ENCODE results near the gene OGG1.

Gene OGG1

GRCh38 chr3:9768141-9768775, 18.5 kb downstream of the OGG1 start:
- H4K8ac ChIP-seq (ENCODE audit: low read depth, low read length), result no peak overlapping the region
- no peak overlapping the region for H4K91ac ChIP-seq (ENCODE audit: low read depth, low read length, poor library complexity)
- H3K4me1 ChIP-seq (ENCODE audit: control insufficient read depth in 2 of 2, insufficient read depth in 1 of 2, low read depth in 1 of 2, low read length in 2 of 2), result peaks cover 0 to 13% of the 10 kb centered on the region in 2 donors
- DNase-seq (ENCODE audit: low spot score), result no peak
- no peak overlapping the region for H2AFZ ChIP-seq (ENCODE audit: low read length)
- H3K4ac ChIP-seq (ENCODE audit: low read length), result no peak overlapping the region
- H3K4me2 ChIP-seq (ENCODE audit: insufficient read depth, low read length, poor library complexity, severe bottlenecking), result no peak overlapping the region
- H3K23ac ChIP-seq (ENCODE audit: low read depth, low read length, poor library complexity), result no peak overlapping the region
- no peak overlapping the region for H3K4me3 ChIP-seq (ENCODE audit: low read length in 2 of 2)
- H3K14ac ChIP-seq (ENCODE audit: low read length), result no peak overlapping the region
- H3K36me3 ChIP-seq (replicated peaks in 1 of 2; ENCODE audit: control insufficient read depth in 2 of 2, insufficient read depth in 2 of 2, low read length in 2 of 2), result peaks cover 9 to 24% of the 10 kb centered on the region in 2 donors
- no CpG with 5 or more reads among the region's 6 CpGs for WGBS, 2 donors (ENCODE audit: extremely low coverage in 2 of 2, insufficient read length in 2 of 2, insufficient replicate concordance in 1 of 2)
- peaks cover 4% of the 10 kb centered on the region for H3K79me1 ChIP-seq (ENCODE audit: low read depth, low read length)
- no peak overlapping the region for H2BK12ac ChIP-seq (ENCODE audit: low read length)
- H3K9me3 ChIP-seq (replicated peaks in 1 of 2; ENCODE audit: control insufficient read depth in 2 of 2, insufficient read depth in 1 of 2, low read depth in 1 of 2, low read length in 2 of 2), result peaks cover 0 to 2% of the 10 kb centered on the region in 2 donors
- no peak overlapping the region for H3K9ac ChIP-seq (ENCODE audit: low read depth, low read length, poor library complexity)
- no peak overlapping the region for H2BK15ac ChIP-seq (ENCODE audit: low read length)
- no peak overlapping the region for H3K27ac ChIP-seq (replicated peaks; ENCODE audit: low read length)
- H2BK120ac ChIP-seq (ENCODE audit: low read depth, low read length), result no peak overlapping the region
- no peaks in the 10 kb centered on the region for H3K27me3 ChIP-seq (ENCODE audit: control insufficient read depth in 3 of 3, insufficient read depth in 3 of 3, low read depth in 1 of 3, low read length in 3 of 3)
- H2AK5ac ChIP-seq (ENCODE audit: low read depth, low read length), result no peak overlapping the region
- no peak overlapping the region for H2BK5ac ChIP-seq (ENCODE audit: low read length)
- no peak overlapping the region for H3K18ac ChIP-seq (ENCODE audit: low read length)

- H2AFZ ChIP-seq (ENCODE audit: low read length), result no peak overlapping the region
- H2BK5ac ChIP-seq (ENCODE audit: low read length), result no peak overlapping the region
- no peak overlapping the region for H4K8ac ChIP-seq (ENCODE audit: low read depth, low read length)
- no peak overlapping the region for H3K14ac ChIP-seq (ENCODE audit: low read length)
- H3K27me3 ChIP-seq (ENCODE audit: control insufficient read depth in 3 of 3, insufficient read depth in 3 of 3, low read depth in 1 of 3, low read length in 3 of 3), result no peaks in the 10 kb centered on the region
- no peak overlapping the region for H3K4me2 ChIP-seq (ENCODE audit: insufficient read depth, low read length, poor library complexity, severe bottlenecking)
- peaks cover 0 to 2% of the 10 kb centered on the region in 2 donors for H3K9me3 ChIP-seq (replicated peaks in 1 of 2; ENCODE audit: control insufficient read depth in 2 of 2, insufficient read depth in 1 of 2, low read depth in 1 of 2, low read length in 2 of 2)
- H2BK120ac ChIP-seq (ENCODE audit: low read depth, low read length), result no peak overlapping the region
- peak overlapping the region; percentile 59 for H4K91ac ChIP-seq (ENCODE audit: low read depth, low read length, poor library complexity)
- no peak overlapping the region for H3K18ac ChIP-seq (ENCODE audit: low read length)
- peak overlapping the region; percentile 41 for H3K4ac ChIP-seq (ENCODE audit: low read length)
- DNase-seq (ENCODE audit: low spot score), result no peak
- H3K9ac ChIP-seq (ENCODE audit: low read depth, low read length, poor library complexity), result peak overlapping the region; percentile 74
- H2BK12ac ChIP-seq (ENCODE audit: low read length), result no peak overlapping the region
- H2AK5ac ChIP-seq (ENCODE audit: low read depth, low read length), result peak overlapping the region; percentile 8
- peaks cover 0 to 13% of the 10 kb centered on the region in 2 donors for H3K4me1 ChIP-seq (ENCODE audit: control insufficient read depth in 2 of 2, insufficient read depth in 1 of 2, low read depth in 1 of 2, low read length in 2 of 2)
- 100% methylated on average over 1 of the region's 5 CpGs; no CpG with 5 or more reads in 1 of the 2 donors for WGBS, 2 donors (ENCODE audit: extremely low coverage in 2 of 2, insufficient read length in 2 of 2, insufficient replicate concordance in 1 of 2)
- peak overlapping the region; percentile 81 for H3K23ac ChIP-seq (ENCODE audit: low read depth, low read length, poor library complexity)
- H3K27ac ChIP-seq (replicated peaks; ENCODE audit: low read length), result no peak overlapping the region
- H2BK15ac ChIP-seq (ENCODE audit: low read length), result peak overlapping the region; percentile 84
- peaks cover 4% of the 10 kb centered on the region for H3K79me1 ChIP-seq (ENCODE audit: low read depth, low read length)
- peak overlapping the region; percentile 42 to 82 for H3K4me3 ChIP-seq (ENCODE audit: low read length in 2 of 2)
- peaks cover 9 to 18% of the 10 kb centered on the region in 2 donors for H3K36me3 ChIP-seq (replicated peaks in 1 of 2; ENCODE audit: control insufficient read depth in 2 of 2, insufficient read depth in 2 of 2, low read length in 2 of 2)
These were observed 19.3 kb downstream of the OGG1 start for GRCh38 chr3:9769012-9769411.

DNA sequence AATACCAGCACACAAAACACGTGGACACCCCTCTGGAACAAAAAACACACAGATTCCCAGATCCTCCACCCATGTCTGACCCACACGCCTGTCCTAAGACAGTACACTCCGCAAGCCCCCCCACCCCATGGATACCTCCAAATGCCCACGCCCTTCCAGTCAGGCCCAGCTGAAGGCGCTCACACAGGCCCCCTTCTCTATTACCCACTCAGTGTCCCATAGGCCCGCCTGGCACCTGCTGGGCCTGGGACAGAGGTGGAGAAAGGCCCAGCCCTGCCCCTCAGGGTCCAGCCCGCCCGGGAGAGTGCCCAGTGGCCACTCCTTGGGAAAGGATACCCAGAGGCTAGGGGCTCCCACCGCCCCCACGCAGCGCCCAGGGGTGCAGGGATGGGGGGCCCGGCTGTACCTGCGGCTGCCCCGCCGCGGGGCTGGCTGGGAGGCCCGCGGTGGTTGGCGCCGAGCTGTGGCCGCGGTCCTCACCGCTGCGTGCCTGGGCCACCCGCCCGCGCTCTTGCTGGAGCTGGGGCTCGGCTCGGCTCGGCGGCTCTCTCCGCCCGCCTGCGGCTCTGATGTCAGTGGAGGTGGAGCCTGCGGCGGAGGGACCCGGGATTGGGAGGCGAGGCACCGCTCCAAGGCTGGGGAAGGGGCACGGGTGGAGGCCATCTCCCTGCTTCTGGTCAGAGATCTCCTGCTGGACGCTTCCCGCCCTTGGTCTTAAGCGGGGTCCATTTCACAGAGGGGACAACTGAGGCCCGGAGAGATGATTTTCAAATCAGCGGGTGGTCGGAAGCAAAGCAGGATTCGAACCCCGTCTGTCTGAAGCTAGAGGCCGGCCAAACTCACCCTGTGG, 19.9 kb downstream of the OGG1 start, which contains the start of gene CAMK1:
TSS of gene CAMK1 (minus strand) at position 522 of the 850 bp plus-strand sequence. CDS start 2,198 bp downstream, outside the sequence.
- Histone ChIP-seq H2AK5ac (ENCODE audit: low read depth, low read length) (peak within 1 kb of the TSS; percentile 72), H3K79me1 (ENCODE audit: low read depth, low read length) (peaks cover 4% of the 10 kb centered on the region), H3K4me2 (ENCODE audit: insufficient read depth, low read length, poor library complexity, severe bottlenecking) (peak within 1 kb of the TSS; percentile 82), H2BK5ac (ENCODE audit: low read length) (peak within 1 kb of the TSS; percentile 56), H2BK15ac (ENCODE audit: low read length) (peak within 1 kb of the TSS; percentile 84), H3K27ac (replicated peaks; ENCODE audit: low read length) (no peak within 1 kb of the TSS), H2BK12ac (ENCODE audit: low read length) (no peak within 1 kb of the TSS), H2AFZ (ENCODE audit: low read length) (peak within 1 kb of the TSS; percentile 76), H3K14ac (ENCODE audit: low read length) (peak within 1 kb of the TSS; percentile 27), H3K4me3 (ENCODE audit: low read length in 2 of 2) (peak within 1 kb of the TSS; percentile 42 to 82), H3K9ac (ENCODE audit: low read depth, low read length, poor library complexity) (peak within 1 kb of the TSS; percentile 89), H3K4me1 (ENCODE audit: control insufficient read depth in 2 of 2, insufficient read depth in 1 of 2, low read depth in 1 of 2, low read length in 2 of 2) (peaks cover 0 to 13% of the 10 kb centered on the region in 2 donors), H4K8ac (ENCODE audit: low read depth, low read length) (no peak within 1 kb of the TSS), H3K9me3 (replicated peaks in 1 of 2; ENCODE audit: control insufficient read depth in 2 of 2, insufficient read depth in 1 of 2, low read depth in 1 of 2, low read length in 2 of 2) (peaks cover 0 to 2% of the 10 kb centered on the region in 2 donors), H4K91ac (ENCODE audit: low read depth, low read length, poor library complexity) (peak within 1 kb of the TSS; percentile 59), H2BK120ac (ENCODE audit: low read depth, low read length) (no peak within 1 kb of the TSS), H3K18ac (ENCODE audit: low read length) (peak within 1 kb of the TSS; percentile 92), H3K23ac (ENCODE audit: low read depth, low read length, poor library complexity) (peak within 1 kb of the TSS; percentile 88), H3K36me3 (replicated peaks in 1 of 2; ENCODE audit: control insufficient read depth in 2 of 2, insufficient read depth in 2 of 2, low read length in 2 of 2) (peaks cover 9 to 16% of the 10 kb centered on the region in 2 donors), H3K4ac (ENCODE audit: low read length) (peak within 1 kb of the TSS; percentile 41), H3K27me3 (ENCODE audit: control insufficient read depth in 3 of 3, insufficient read depth in 3 of 3, low read depth in 1 of 3, low read length in 3 of 3) (no peaks in the 10 kb centered on the region)
- WGBS, 2 donors (ENCODE audit: extremely low coverage in 2 of 2, insufficient read length in 2 of 2, insufficient replicate concordance in 1 of 2), result no CpG with 5 or more reads among the region's 49 CpGs
- DNase-seq (ENCODE audit: low spot score), result peak; percentile 62

Data from neuronal stem cell (in vitro differentiated cells).